CD14-positive monocyte (primary cell): ENCODE results near the gene PHAF1. TPM values are rescaled to one million over a fixed set of nuclear protein-coding genes. Genes with fewer than 3 reads are reported as not detected.

Experiments
- DNase-seq, 3 donors: peaks; one replicate each; pipeline ENCODE4 v3.0.0-alpha.2; 2011 to 2022
- H2AFZ ChIP-seq: 2 replicates; pipeline ENCODE4 v1.6.0; 2012; ENCODE audit warnings: mild to moderate bottlenecking, low read depth, low read length, inconsistent platforms; ENCODE audit not compliant: insufficient read depth, poor library complexity, severe bottlenecking
- H3K27ac ChIP-seq, 2 donors: 1 replicate in 1 of 2; 2 replicates in 1 of 2; pipeline ENCODE4 v1.5.1; 2012 to 2013; ENCODE audit warnings: low read length in 2 of 2, control low read depth in 1 of 2, inconsistent platforms in 1 of 2, low read depth in 1 of 2, mild to moderate bottlenecking in 1 of 2
- H3K27me3 ChIP-seq, 2 donors: one replicate each; pipeline versions ENCODE4 v1.6.0 to v1.6.1; 2011 to 2013; ENCODE audit warnings: low read length in 2 of 2; ENCODE audit not compliant: control insufficient read depth in 2 of 2, insufficient read depth in 2 of 2
- H3K36me3 ChIP-seq, 2 donors: replicated peaks in 1 of 2; 1 replicate in 1 of 2; 2 replicates in 1 of 2; pipeline versions ENCODE4 v1.5.1 to v1.6.1; 2012 to 2013; ENCODE audit warnings: low read length in 2 of 2, control low read depth in 1 of 2, inconsistent platforms in 1 of 2, mild to moderate bottlenecking in 1 of 2; ENCODE audit not compliant: insufficient read depth in 2 of 2, control insufficient read depth in 1 of 2
- H3K4me1 ChIP-seq, 2 donors: 1 replicate in 1 of 2; 2 replicates in 1 of 2; pipeline versions ENCODE4 v1.5.1 to v1.6.1; 2012 to 2013; ENCODE audit warnings: low read length in 2 of 2, control low read depth in 1 of 2, inconsistent platforms in 1 of 2, mild to moderate bottlenecking in 1 of 2, moderate library complexity in 1 of 2; ENCODE audit not compliant: insufficient read depth in 2 of 2, control insufficient read depth in 1 of 2
- H3K4me2 ChIP-seq: replicated peaks from 2 replicates; pipeline ENCODE3; 2012; ENCODE audit warnings: low read length, moderate library complexity, mild to moderate bottlenecking; ENCODE audit not compliant: poor library complexity, severe bottlenecking; ENCODE audit errors: extremely low read depth
- H3K4me3 ChIP-seq, 3 experiments: fragments of 200-600 bp in 1 of 3; sonication (generic) in 1 of 3; replicated peaks in 1 of 3; 1 replicate in 2 of 3; 2 replicates in 1 of 3; pipeline ENCODE4 v1.5.1; 2011 to 2013; ENCODE audit warnings: low read length in 3 of 3, mild to moderate bottlenecking in 3 of 3, control low read depth in 2 of 3, low read depth in 2 of 3, inconsistent platforms in 1 of 3, moderate library complexity in 1 of 3
- H3K79me2 ChIP-seq: 2 replicates; pipeline ENCODE4 v1.6.0; 2012; ENCODE audit warnings: mild to moderate bottlenecking, control low read depth, inconsistent platforms, low read length, moderate library complexity; ENCODE audit not compliant: insufficient read depth
- H3K9ac ChIP-seq: 2 replicates; pipeline ENCODE4 v1.6.0; 2017; ENCODE audit warnings: low read length, mild to moderate bottlenecking; ENCODE audit not compliant: insufficient read depth, poor library complexity, severe bottlenecking
- H3K9me3 ChIP-seq, 2 donors: replicated peaks in 1 of 2; 1 replicate in 1 of 2; 2 replicates in 1 of 2; pipeline versions ENCODE4 v1.5.1 to v1.6.1; 2012 to 2013; ENCODE audit warnings: low read length in 2 of 2, control low read depth in 1 of 2; ENCODE audit not compliant: control insufficient read depth in 1 of 2, insufficient read depth in 1 of 2
- H4K20me1 ChIP-seq: 2 replicates; pipeline ENCODE4 v1.6.0; 2012; ENCODE audit warnings: mild to moderate bottlenecking, low read length, control low read depth, moderate library complexity; ENCODE audit not compliant: insufficient read depth
- H3K27ac Mint-ChIP-seq, 7 donors: one replicate each; pipeline ENCODE4 v1.8.0; 2020; ENCODE audit warnings: mild to moderate bottlenecking in 7 of 7, mixed read lengths in 7 of 7, moderate library complexity in 6 of 7, inconsistent platforms in 2 of 7
- H3K27me3 Mint-ChIP-seq, 3 donors: one replicate each; pipeline ENCODE4 v1.8.0; 2021 to 2022; ENCODE audit warnings: low read depth in 3 of 3, mild to moderate bottlenecking in 3 of 3, mixed read lengths in 3 of 3, moderate library complexity in 3 of 3, inconsistent platforms in 1 of 3
- H3K36me3 Mint-ChIP-seq, 2 donors: one replicate each; pipeline ENCODE4 v1.8.0; 2020; ENCODE audit warnings: mixed read lengths in 2 of 2, inconsistent platforms in 1 of 2, mild to moderate bottlenecking in 1 of 2
- H3K4me1 Mint-ChIP-seq: one replicate; pipeline ENCODE4 v1.8.0; 2020; ENCODE audit warnings: mild to moderate bottlenecking, mixed read lengths
- H3K4me3 Mint-ChIP-seq, 2 donors: one replicate each; pipeline ENCODE4 v1.8.0; 2020; ENCODE audit warnings: mild to moderate bottlenecking in 2 of 2, mixed read lengths in 2 of 2, moderate library complexity in 1 of 2
- H3K9me3 Mint-ChIP-seq, 7 donors: one replicate each; pipeline ENCODE4 v1.8.0; 2020 to 2022; ENCODE audit warnings: mixed read lengths in 7 of 7, mild to moderate bottlenecking in 6 of 7, moderate library complexity in 6 of 7, inconsistent platforms in 2 of 7
- CTCF ChIP-seq: fragments of 200-600 bp; IDR thresholded peaks from one replicate; pipeline ENCODE4 v1.8.0; 2022; ENCODE audit warnings: antibody characterized with exemption, mild to moderate bottlenecking
- WGBS: methylation state at CpG from one replicate; pipeline ENCODE4 v1.1.5; 2013; ENCODE audit warnings: missing lambda C conversion rate; ENCODE audit not compliant: insufficient coverage; 5-methylcytosine and 5-hydroxymethylcytosine counted together
- intact Hi-C, 2 donors: fragments of 100-400 bp; cut with micrococcal nuclease; formaldehyde crosslinking; loops; one replicate each; pipeline versions ENCODE4 v1.15.0 to v1.15.1; 2023
- polyA plus RNA-seq, 3 donors: library from polyadenylated mRNA; depleted of rRNA in 1 of 3; unstranded in 2 of 3; stranded (reverse) in 1 of 3; fragments of 300-500 nt in 2 of 3; fragments of >200 nt in 1 of 3; fragmentation: Illumina TruSeq in 2 of 3; gene quantifications; 1 replicate in 2 of 3; 2 replicates in 1 of 3; pipeline ENCODE4 v1.2.3, GENCODE V29; 2012 to 2021

PHAF1 gene
- polyA plus RNA-seq, 3 donors = 18.8 to 68.2 (median 26.5) TPM

DNA sequence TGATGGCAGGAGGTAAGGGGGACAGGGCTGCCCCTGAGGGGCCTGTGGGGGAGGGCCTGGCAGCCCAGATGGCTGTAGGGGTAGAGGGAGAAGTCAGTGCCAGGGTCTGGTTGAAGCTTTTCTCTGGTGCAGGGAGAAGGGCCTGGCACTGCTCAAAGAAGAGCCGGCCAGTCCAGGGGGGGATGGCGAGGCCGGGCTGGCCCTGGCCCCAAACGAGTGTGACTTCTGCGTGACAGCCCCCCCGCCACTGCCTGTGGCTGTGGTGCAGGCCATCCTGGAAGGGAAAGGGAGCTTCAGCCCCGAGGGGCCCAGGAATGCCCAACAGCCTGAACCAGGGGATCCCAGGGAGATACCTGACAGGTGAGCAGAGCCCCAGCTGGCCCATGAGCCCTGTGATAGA lies 57.8 kb downstream of the PHAF1 start:
- WGBS = 94% methylated on average over 6 of the region's 7 CpGs
- peaks cover 0 to 28% of the 10 kb centered on the region in 2 donors for H3K9me3 ChIP-seq
- H3K4me1 Mint-ChIP-seq = peaks cover 51% of the 10 kb centered on the region
- H4K20me1 ChIP-seq = peaks cover 36% of the 10 kb centered on the region
- intact Hi-C loops = no loop called here
- peaks cover 62 to 66% of the 10 kb centered on the region in 2 donors for H3K4me1 ChIP-seq
- peaks cover 0 to 24% (median 11%) of the 10 kb centered on the region in 7 donors for H3K9me3 Mint-ChIP-seq
- no peak overlapping the region for H3K4me3 ChIP-seq
- no peaks in the 10 kb centered on the region for H3K36me3 ChIP-seq
- H3K27ac ChIP-seq = no peak overlapping the region
- peaks cover 40 to 66% of the 10 kb centered on the region in 2 donors for H3K27me3 ChIP-seq
- H2AFZ ChIP-seq = no peak overlapping the region
- no peak overlapping the region for H3K4me2 ChIP-seq
- H3K27ac Mint-ChIP-seq = no peak overlapping the region
- peaks cover 65 to 92% (median 80%) of the 10 kb centered on the region in 3 donors for H3K27me3 Mint-ChIP-seq
- no peak for TF ChIP-seq CTCF
- H3K79me2 ChIP-seq = no peaks in the 10 kb centered on the region
- H3K36me3 Mint-ChIP-seq = peaks cover 18 to 19% of the 10 kb centered on the region in 2 donors
- DNase-seq = no peak
- H3K9ac ChIP-seq = no peak overlapping the region
- peak overlapping the region in 1 of 2 donors; percentile 84 for H3K4me3 Mint-ChIP-seq

DNA sequence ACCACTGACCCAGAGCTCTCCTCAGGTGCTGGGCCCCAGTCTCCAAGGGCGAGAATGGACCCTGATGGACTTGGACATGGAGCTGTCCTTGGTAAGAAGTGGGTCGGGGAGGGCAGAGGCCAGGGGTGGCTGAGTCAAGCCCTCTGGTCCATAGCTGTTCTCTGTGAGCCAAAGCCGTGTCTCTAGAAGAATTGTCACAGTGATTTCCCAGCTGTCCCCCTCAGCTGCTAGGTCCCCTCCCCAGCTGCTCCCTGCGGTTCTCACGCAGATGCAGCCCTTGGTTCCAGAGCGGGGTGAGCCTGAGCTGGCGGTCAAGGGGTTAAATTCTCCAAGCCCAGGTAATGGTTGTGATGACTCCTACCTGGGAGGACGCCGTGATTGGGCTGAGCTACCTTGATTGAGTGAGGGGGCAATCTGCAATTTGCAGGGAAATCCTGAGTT lies 59.3 kb downstream of the PHAF1 start:
- Histone ChIP-seq H3K9me3 (peaks cover 0 to 21% of the 10 kb centered on the region in 2 donors), H3K27ac (no peak overlapping the region), H3K4me1 (peaks cover 62 to 66% of the 10 kb centered on the region in 2 donors), H2AFZ (no peak overlapping the region), H3K9ac (no peak overlapping the region), H3K36me3 (no peaks in the 10 kb centered on the region), H3K4me3 (no peak overlapping the region), H4K20me1 (peaks cover 22% of the 10 kb centered on the region), H3K4me2 (no peak overlapping the region), H3K27me3 (peaks cover 27 to 64% of the 10 kb centered on the region in 2 donors), H3K79me2 (no peaks in the 10 kb centered on the region)
- WGBS = 83% methylated on average over 5 of the region's 9 CpGs
- intact Hi-C loops = no loop called here
- peaks cover 57% of the 10 kb centered on the region for H3K4me1 Mint-ChIP-seq
- peaks cover 0 to 17% (median 11%) of the 10 kb centered on the region in 7 donors for H3K9me3 Mint-ChIP-seq
- TF ChIP-seq CTCF = no peak
- H3K36me3 Mint-ChIP-seq = peaks cover 18% of the 10 kb centered on the region in 2 donors
- H3K27me3 Mint-ChIP-seq = peaks cover 60 to 90% (median 77%) of the 10 kb centered on the region in 3 donors
- DNase-seq = no peak
- no peak overlapping the region for H3K27ac Mint-ChIP-seq
- H3K4me3 Mint-ChIP-seq = peak overlapping the region in 1 of 2 donors; percentile 94
